ENCODE results near the gene CFAP100. TPM values are rescaled to one million over a fixed set of nuclear protein-coding genes. Genes with fewer than 3 reads are reported as not detected.

Gene CFAP100
- total RNA-seq, 1 donor from 2014 or later = 3.7 TPM

- no peak for DNase-seq (ENCODE audit: low spot score in 2 of 2)
- no peak for FAIRE-seq
Observed at GRCh38 chr3:126485956-126486355, 91.2 kb downstream of the CFAP100 start.

Other genes with a start within 250 kb of the CFAP100 start
- 1.6 TPM for gene ALDH1L1, start 214.3 kb upstream of the CFAP100 start, total RNA-seq
- 2.0 TPM for gene KLF15, start 37.5 kb upstream of the CFAP100 start, total RNA-seq
- 36.3 TPM for gene ZXDC, start 81.0 kb downstream of the CFAP100 start, total RNA-seq
- gene UROC1, start 122.9 kb downstream of the CFAP100 start, total RNA-seq = not detected
- gene CHST13, start 129.2 kb downstream of the CFAP100 start, total RNA-seq = under 0.01 TPM
- not detected for gene C3orf22, start 164.0 kb downstream of the CFAP100 start, total RNA-seq